HUDEP-2 (cell line): ENCODE data around the gene PKD2L1.

Experiments used
- DNase-seq, 76 experiments: peaks; one replicate each; lab custom pipeline; 2025; ENCODE audit not compliant: unreplicated experiment in 76 of 76; lab: John Stamatoyannopoulos, UW

The PKD2L1 gene

DNA sequence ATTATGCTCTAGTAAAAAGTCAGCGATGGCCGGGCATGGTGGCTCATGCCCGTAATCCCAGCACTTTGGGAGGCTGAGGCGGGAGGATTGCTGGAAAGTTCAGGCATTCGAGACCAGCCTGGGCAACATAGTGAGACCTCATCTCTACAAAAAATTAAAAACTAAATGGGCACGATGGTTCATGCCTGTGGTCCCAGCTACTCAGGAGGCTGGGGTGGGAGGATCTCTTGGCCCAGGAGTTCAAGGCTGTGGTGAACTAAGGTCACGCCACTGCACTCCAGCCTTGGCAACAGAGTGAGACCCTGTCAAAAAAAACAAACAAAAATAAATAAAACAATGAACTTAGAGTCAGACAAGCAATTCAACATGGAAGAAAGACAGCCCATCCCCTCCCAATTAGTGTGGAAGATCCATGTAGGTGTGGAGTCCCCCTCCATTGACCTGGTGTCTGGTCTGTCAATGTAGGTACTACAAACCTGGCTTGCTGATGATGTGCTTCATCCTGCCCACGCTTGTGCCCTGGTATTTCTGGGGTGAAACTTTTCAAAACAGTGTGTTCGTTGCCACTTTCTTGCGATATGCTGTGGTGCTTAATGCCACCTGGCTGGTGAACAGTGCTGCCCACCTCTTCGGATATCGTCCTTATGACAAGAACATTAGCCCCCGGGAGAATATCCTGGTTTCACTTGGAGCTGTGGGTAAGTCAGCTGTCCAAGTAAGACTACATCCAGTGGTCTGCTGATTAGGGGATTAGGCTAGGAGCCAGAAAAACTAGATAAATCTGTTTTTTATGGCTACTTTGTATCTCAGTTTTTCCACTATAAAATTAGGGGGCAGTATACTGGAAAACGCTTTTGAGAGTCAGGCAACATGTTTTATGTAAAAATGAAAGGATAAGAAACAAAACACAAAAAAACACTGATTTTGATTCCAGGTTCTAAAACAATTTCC, 26.3 kb upstream of the PKD2L1 start:
- no peak for DNase-seq

- DNase-seq = no peak
These were observed 25.1 kb upstream of the PKD2L1 start for GRCh38 chr10:100355086-100355485.

- no peak for DNase-seq
These were observed 23.9 kb upstream of the PKD2L1 start for GRCh38 chr10:100353770-100354485.

DNA sequence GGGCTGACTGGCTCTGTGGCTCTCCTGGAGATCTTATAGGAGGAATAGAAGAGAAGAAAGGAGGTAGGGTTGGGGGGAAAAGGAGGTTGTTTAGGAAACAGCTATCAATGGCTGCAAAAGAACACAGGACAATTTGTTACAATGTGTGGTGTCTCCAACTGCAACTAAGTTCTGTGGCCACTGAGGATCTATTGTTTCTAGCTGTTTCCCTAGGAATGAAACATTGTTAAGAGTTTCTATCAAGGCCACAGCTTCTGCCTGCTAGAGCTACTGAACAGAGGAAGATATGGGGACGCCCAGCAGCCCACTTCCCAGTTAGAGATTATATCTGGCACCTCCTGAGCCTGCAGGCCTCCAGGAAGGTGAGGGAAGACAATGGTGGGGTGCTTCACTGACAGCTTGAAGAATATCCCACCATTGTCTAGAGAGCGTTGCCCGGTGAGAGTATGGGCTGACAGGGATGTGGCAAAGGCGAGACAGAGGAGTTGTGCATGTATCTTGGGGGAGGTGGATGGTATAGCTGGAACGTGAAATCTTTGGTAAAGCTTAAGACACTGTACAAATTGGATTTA, 21.0 kb upstream of the PKD2L1 start:
- DNase-seq = no peak

DNA sequence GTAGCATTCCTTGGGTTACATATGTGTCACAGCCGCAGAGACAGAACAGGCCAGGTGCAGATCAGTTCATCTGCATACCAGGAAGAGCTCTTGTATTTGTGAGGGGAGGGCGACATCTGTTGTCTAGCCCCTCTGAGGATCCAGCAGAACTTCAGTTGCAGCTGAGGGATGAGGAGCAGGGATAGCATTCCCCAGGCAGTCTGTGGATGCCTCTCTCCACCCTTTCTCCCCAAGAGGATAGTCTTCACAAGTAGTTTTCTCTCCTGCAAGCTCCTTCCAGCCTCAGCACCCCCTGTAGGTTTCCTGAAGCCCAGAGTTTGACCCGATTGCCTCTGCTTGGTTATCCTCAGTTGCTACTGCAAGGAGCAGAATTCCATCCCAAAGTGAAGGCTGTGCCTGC, 19.6 kb upstream of the PKD2L1 start:
- no peak for DNase-seq

DNA sequence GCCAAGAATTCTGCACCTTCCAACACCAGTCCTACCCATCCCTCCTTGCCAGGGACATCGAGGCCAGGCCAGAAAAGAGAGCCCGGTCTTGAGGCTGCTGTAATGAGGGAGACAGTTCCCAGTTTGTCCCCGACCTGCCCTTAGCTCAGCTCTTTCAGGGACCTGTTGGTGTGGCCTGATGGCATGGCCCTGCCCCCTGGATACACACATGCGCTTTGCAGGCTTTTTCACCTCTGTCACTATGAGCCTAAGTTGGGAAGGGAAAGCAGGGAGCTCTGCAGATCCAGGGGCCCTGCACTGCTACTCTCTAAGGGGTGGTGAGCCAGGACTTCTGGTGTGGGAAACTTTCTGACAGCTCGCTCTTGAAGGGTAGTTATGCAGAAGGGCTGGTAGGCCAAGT, 19.1 kb upstream of the PKD2L1 start:
- DNase-seq = peak in 3 of 76 experiments; percentile 8 to 26 (median 17)

DNA sequence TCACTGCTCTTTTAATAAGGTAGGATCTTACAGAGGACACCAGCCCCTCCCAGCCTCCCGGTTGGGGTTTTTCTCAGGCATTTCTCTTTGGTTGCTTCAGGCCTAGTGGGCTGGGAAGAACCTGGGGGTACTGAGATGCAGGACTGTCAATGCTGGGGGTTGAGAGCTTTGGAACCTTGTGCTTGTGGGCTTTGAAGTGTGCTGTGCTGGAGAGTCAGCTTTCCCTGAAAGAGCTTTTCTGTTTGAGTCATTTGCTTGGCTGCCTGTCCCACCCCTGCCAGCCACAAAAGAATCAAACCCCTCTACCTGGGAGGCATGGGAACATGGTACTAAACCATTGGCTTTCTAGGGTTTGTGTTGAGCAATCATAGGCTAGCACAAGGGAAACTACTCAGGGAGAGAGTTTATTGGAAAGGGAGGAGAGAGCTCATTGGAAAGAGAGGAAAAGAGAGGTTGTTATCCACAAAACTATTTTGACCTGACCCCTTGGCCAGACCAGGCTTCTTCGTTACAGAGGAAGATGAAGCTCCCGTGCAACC, 18.4 kb upstream of the PKD2L1 start:
- DNase-seq = no peak

DNA sequence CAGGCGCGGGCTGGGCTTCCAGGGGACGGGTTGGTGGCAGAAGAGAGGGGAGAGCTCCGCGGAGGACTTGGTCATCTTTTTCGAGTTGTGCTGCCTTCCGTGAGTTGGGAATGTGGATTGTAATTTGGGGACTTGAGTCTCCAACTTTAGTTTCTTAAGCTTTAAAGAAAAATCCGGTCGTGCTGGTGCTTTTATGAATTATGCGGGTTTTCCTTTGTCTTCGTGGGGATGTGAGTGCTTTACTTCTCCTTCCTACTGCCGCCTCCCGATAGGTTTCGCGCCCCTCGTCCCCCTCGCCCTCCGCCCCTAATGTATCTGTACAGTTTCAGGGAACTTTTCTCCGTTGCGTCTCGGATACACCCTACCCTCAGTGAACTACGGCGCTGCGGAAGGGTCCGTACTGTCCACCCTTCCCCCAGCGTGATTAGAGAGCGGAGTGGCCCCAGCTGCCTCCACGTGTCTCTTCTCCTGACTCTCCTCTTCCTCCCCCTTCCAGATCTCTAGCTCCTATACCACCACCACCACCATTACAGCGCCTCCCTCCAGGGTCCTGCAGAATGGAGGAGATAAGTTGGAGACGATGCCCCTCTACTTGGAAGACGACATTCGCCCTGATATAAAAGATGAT, 17.7 kb upstream of the PKD2L1 start:
- DNase-seq = peak in 1 of 76 experiments; percentile 20

DNA sequence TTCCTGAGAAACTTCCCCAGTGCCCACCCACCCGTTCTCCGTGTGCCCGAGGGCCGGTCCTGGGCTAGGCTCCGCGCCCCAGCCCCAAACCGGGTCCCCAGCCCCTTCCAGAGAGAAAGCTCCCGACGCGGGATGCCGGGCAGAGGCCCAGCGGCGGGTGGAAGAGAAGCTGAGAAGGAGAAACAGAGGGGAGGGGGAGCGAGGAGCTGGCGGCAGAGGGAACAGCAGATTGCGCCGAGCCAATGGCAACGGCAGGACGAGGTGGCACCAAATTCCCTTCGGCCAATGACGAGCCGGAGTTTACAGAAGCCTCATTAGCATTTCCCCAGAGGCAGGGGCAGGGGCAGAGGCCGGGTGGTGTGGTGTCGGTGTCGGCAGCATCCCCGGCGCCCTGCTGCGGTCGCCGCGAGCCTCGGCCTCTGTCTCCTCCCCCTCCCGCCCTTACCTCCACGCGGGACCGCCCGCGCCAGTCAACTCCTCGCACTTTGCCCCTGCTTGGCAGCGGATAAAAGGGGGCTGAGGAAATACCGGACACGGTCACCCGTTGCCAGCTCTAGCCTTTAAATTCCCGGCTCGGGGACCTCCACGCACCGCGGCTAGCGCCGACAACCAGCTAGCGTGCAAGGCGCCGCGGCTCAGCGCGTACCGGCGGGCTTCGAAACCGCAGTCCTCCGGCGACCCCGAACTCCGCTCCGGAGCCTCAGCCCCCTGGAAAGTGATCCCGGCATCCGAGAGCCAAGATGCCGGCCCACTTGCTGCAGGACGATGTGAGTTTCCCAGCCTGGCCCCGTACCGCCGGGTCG, 16.9 kb upstream of the PKD2L1 start, which contains the start of gene SCD:
Gene SCD (plus strand): TSS at position 469 of the 803 bp plus-strand sequence. CDS start 272 bp downstream, at position 741.
- DNase-seq = peak in 73 of 76 experiments; percentile 53 to 96 (median 85)

DNA sequence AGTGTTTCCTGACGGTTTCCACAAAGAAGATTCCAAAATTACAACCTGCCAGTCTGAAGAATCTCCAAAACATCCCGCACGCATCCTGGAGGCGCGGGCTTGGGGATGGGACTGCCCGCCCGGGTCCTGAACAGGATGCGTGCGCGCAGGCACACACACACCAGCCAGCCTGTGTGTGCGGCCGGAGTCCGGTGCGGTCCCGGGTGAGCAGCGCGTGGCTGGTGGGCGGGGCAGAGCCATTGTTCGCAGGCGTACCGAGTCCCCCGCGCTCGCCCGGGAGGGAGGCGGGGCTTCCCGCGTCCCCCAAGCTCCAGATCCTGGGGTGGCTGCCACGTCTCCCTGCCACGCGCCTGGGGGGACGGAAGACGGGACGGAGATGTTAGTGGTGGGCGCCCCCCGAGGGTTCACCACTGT, 16.3 kb upstream of the PKD2L1 start:
- DNase-seq = peak in 47 of 76 experiments; percentile 9 to 73 (median 39)

DNA sequence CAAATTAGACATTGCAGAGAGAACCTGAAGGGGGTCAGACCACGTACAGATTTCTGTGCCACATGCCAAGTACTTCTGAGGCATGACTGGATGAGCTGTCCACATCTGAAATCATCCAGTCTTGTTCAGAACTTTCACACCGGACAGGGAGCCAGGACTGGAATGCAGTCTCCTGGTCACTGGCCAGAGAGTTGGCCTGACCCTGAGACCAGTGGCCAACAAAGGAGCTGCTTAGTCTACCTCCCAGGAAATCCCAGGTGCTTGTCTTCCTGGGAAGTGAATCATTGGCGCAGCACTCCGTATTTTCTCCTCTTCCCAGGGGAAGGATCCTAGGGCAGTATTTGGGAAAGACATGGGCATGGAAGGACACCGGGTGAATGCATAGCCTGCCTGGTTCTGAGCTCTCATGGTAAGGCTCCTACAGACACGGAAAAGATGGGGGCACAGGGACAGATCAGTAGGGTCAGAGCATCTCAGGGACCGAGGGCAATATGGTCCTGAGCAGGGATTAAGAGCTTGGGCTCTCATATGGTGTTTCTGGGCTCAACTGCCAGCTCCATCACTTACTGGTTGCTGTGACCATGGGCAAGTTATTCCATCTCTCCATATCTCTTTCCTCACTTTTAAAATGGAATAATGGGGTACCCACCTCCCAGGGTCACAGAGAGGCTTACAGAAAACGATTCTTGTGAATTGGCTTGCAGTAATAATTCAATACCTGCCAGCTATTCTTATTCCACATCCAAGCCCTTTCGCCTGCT, 15.7 kb upstream of the PKD2L1 start:
- DNase-seq = no peak

GRCh38 chr10:100344241-100344788, 14.3 kb upstream of the PKD2L1 start:
- DNase-seq = no peak

- DNase-seq = no peak
These were observed 12.6 kb upstream of the PKD2L1 start for GRCh38 chr10:100342627-100342972.

DNA sequence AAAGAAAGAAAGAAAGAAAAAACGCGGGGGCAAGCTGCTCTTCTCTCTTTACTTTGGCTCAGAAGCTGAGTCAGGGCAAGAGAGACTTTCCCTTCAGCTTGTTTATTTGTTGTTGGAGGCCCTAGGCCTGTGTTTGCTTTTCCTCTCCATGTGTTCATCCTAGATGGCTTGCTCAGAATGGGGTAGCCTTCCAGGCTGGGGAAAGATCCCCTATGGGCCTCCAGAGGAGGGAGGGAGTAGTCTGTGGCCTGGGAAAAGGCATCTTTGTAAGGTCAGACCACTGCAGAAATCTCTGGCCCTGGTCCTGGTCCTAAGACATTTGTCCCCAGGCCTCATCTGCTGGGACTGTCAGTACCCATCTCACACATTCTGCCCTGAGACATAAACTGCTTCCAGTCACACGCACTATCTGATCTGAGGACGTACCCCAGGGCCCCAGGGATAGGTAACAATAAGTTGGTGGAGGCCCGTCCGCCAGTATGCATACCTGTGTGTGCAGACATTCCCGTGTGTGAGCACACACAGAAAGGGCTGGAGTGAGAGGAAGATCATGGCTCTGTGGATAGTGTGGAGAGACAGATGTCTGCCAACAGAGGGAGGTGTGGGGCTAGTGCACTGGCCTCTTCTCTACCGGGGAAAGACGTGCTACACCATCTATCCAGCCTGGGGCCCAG, 12.1 kb upstream of the PKD2L1 start:
- peak in 58 of 76 experiments; percentile 15 to 75 (median 49) for DNase-seq

DNA sequence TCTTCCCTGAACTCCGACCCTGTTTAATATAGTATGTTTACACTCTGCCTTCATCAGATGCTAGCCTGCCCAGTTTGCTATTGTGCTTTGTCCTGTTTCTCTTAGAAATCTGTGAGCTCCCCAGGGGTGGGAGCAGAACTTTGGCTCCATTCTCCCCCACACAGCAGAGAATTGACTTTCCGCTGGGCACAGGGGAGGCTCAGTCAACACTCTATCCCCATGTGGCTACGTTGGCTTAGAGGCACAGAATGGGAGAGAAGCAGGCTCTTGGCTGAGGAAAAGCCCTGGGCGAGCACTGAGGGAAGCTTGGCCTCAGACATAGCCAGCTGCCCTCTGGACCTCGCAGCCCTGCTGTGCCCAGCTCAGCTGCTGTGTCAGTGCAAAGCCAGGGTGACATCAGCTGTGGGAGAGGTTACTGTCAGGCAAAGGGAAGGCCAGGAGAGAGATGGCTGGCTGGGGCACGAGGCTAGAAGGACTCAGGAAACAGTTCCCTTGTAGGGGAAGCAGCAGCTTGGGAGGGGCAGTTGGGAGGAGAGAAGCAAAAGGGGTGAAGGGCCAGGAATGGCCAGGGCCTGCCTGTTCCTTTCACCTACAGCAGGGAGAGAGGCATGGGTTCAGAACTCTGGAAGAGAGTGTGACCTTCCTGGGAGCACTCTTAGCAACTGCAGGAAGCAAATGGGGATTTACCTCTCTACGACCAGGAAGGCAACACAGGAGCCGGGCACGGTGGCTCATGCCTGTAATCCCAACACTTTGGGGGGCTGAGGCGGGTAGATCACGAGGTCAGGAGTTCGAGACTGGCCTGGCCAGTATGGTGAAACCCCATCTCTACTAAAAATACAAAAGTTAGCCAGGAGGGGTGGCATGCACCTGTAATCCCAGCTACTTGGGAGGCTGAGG, 11.2 kb upstream of the PKD2L1 start:
- no peak for DNase-seq

DNA sequence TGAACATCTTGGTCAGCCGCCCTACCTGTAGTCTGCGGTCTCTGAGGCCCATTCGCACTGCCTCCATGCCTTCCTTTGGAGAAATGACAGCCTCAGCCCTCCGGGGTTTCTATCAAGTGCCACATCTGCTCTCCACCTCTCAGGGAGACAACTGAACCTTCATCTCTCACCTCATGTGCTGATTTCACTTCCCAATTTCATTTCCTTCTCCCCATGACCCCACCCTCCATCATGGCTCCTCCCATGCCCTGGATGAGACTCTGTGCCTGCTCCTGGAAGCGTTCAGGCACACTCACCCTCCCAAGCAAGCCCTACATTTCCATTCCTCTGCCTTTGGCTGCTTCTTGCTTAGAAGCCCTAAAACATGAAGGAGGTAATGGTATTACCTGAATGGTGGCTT, 9.2 kb upstream of the PKD2L1 start:
- no peak for DNase-seq

GRCh38 chr10:100338434-100339036, 8.5 kb upstream of the PKD2L1 start:
- DNase-seq = peak in 58 of 76 experiments; percentile 14 to 76 (median 48)
